ENCODE results near the gene RNASE8.

RNASE8 gene

GRCh38 chr14:21054123-21054767, 3.4 kb upstream of the RNASE8 start:
- no peak for DNase-seq

GRCh38 chr14:21054768-21055145, 2.9 kb upstream of the RNASE8 start:
- no peak for DNase-seq

DNA sequence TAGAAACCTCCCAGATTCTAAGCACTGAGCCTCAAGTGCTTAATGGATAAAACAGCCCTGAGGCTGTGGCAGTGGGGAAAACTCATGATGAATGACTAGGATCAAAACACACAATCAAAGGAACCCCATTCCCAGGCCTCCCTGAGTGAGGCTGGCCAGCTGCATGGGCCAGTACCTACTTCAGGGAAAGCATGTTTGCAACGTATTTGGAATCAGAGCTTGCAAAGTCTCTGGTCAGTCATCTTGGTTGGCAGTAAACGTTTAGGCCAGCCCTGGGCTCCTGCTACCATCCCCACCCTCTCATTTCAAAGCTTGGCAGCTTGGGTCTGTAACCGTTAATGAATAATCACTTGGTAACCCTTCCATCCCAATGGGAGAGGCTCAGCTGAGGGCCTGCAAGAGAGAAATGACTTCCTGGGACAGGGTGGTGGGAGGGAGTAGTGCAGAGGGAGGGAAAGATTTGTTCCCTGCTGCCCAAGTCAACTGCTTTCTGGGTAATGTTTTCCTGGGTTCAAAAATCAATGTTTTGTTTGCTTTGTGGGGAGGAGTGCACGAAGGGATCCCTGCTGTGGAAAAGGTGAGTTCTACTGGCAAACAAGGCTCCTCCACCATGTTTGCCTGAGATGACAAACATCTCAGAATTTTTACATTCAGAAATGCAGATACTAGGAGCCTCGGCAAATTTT, 2.0 kb upstream of the RNASE8 start:
- no peak for DNase-seq

GRCh38 chr14:21056520-21057163, 980 bp upstream of the RNASE8 start:
- no peak for DNase-seq

DNA sequence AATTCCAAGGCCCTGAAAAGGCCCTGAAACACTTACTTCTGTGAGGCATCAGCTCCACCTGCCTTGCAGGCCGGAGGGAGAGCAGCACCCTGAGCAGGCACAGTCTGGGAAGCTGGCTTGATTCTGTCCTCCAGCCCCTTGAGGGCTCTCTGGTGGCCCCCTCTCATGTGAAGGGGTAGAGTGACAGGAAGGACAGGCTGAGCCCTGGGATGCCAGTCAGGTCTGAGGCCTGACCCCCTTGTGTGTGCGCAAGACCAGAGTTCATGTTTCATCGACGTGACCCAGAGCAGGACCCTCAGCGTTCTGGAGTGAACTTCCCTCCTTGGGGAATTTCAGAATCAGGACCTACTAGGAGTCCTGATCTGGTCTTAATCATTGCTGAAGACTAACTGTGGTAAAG, 1.3 kb downstream of the RNASE8 start:
- no peak for DNase-seq

DNA sequence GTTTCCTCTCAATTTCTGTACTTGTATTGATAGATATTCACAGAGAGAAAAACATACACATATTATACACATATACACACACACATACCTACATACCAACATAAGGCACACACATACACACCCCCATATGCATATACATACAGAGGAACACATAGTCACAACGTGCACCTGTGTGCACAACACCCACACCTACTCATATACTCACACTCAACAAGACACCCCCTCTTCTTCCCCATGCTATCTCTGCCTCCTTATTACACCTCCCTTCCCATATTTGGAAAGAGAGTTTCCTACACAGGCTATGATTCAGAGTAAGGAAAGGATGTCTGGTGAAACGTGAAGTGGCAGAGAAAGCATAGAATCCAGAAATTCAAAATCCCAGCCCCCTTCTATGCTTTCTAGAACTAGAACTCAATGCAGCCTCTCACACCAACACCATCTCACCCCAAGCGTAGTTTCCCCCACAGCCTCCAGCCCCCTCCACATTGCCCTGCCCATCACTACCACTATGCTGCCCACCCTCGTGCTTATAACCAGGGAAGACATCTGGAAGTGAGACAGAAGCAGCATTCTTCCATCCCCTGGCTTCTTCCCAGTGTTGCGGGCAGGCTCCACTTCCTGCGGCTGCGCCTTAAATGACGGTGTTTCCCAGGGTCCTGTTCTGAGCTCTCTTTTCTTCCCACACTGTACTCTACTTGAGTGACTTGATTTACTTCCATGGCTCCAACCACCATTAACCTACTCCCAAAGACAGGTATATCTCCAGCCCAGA, 2.4 kb downstream of the RNASE8 start:
- no peak for DNase-seq

DNA sequence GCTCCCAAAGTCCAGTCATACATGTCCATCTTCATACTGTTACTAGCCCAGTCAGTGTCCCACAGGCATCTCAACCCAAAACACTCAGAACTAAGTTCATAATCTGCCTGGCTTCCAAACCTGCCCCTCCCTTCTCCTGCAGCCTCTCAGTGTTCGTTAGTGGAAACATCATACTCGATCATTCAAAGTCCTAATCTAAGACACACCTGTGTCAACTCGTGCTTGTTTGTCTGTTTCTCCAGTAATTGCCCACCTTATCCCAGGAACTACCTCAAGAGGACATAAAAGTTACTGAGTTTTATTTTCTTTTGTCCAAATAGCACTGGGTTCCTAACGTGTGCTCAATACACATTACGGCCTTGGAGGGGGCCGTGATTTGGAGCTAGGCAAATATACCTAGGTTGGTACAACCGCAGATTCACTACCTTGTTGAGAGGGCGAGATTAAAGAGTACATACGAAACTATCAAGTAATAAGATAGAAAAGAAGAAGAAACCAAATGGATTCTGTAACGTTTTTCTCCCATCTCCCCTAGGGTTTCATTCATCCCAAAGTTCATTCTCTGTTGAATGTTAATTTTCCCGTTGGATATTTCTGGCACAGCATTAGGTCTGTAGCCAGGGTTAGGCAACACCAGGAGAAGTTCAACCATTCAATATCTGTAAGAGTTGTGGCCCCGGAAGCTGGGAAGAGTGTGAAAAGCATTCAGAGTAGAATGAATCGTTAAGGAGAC, 3.2 kb downstream of the RNASE8 start:
- DNase-seq = no peak

GRCh38 chr14:21061347-21061668, 3.7 kb downstream of the RNASE8 start:
- DNase-seq = no peak

DNA sequence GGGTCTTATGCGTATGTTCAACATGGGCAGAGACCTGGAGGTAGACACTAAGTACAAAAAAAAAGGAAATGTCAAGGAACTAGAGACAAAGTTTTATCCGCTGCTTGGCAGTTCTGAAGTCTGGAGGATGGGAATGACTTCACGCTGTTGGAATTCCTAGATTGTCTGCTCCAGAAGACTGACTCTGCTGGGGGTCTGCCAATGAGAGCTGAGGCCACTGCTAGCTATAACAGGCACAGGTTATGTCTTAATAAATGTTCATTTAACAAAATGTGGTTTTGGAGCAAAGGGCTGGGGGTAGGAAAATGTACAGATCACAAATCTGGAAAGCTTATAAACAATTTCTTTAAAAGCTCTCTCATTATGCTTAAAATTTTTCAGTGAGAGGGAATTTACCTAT, 5.9 kb downstream of the RNASE8 start:
- no peak for DNase-seq

- DNase-seq = peak; percentile 52 to 59
Observed at GRCh38 chr14:21066882-21067502, 9.4 kb downstream of the RNASE8 start.

GRCh38 chr14:21068521-21069387, 11.1 kb downstream of the RNASE8 start:
- peak; percentile 82 to 92 for DNase-seq

DNA sequence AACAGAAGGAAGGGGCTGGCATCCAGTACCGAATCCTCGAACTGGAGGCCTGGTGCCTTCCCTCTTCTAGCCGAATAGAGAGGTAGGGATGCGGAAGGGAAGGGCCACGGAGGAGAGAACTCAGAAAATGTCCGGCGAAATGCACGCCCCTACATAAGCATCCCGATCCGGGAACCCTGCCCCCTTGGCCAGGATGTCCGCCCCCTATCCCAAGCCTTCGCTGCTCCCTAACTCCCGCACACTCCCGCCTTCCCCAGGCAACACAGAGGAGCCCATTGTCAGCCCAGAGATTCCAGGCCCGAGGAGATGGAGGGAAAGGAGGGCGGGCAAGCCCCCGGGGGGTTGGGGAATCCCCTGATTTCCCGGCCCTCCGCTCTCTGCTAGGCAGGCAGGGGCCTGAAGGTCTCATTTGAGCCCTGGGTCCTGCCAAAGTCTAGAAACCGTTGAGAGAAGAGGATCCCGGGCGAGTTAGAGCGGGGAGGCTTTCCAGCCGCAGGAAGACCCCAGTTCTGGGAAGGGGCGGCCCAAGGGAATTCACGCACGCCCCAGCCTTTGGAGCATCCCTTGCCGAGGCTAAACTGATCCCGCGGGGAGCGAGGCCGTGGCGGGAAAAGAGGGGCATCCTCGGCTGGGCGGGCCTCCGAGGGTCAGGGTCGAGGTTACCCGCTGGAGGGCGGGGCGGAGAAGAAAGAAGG, 11.9 kb downstream of the RNASE8 start:
- DNase-seq = peak in 1 of 2 experiments; percentile 66

DNA sequence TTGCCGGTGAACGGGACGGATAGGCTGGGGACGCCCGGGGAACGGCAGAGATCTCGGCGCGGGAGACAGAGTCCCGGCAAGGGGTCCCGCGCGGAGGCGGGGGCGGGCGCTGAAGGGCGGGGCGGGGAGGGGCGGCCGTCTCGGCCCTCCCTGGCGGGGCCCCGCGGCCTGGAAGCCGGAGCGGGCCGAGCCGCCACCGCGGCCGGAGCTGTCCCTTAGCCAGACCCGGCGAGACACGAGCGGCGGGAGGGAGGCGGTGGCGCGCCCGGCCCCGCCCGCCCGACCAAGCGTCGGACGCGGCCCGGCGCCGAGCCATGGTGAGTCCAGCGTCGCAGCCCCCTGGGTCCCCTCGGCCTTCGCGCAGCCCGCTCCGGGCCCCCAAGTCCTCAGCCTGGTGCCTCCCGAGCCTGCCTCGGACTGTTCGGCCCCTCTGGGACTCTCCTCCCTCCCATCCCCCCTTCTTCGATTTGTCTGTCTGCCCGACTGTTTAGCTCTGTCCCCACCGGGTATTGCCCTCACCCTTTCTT, 12.5 kb downstream of the RNASE8 start, which contains the start of gene ARHGEF40:
Gene ARHGEF40 (plus strand): TSS at position 222 of the 527 bp plus-strand sequence. CDS start 93 bp downstream, at position 315.
- DNase-seq = peak; percentile 35 to 66

GRCh38 chr14:21070610-21071224, 13.1 kb downstream of the RNASE8 start:
- DNase-seq = peak in 1 of 2 experiments; percentile 59

DNA sequence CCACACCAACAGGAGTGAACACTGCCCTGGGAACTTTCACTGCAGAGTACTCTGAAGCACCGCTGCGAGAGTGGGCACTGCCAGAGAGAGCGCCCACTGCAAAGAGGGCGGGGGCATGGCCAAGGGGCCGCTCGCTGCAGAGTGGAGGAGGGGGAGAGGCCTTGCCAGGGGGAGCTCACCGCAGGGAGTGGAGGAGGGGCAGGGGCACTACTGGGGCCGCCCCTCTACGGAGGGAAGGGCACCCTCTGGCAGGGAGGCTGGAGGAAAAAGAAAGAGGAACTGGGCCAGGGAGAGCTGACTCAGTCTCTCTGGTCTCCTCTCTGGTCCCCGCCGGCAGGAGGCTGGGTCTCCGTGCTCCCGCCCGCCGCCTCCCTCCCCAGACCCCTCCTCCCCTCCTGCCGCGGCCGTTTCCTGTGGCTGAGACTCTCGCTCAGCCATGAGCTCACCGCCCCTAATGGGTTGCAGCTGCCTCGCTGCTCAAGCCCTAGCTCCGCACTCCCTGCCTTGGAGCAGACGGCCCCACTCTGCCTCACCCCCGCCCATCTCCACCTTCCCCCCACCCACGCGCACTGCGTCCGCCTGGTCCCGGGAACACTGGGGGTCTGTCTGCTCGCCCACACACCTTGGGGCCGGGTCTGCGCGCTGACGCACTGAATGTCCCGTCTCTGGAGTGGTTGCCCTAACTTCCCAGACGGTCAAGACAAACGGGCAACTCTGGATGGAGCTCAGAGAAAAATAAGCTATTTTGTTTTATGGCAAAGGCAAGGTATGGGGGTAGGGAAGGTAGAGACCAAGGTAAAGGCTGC, 13.8 kb downstream of the RNASE8 start:
- peak; percentile 47 to 78 for DNase-seq

GRCh38 chr14:21072031-21072473, 14.4 kb downstream of the RNASE8 start:
- DNase-seq = no peak

GRCh38 chr14:21072781-21073339, 15.2 kb downstream of the RNASE8 start:
- no peak for DNase-seq

- DNase-seq = no peak
Observed at GRCh38 chr14:21073921-21074320, 16.3 kb downstream of the RNASE8 start.
